IPS DF 6.9 (cell line): Measurements from ENCODE around the gene RAB11FIP3.
"Not testable (repeated sequence)": the region's sequence is repeated elsewhere in the genome, so short reads cannot be mapped to it uniquely, and the experiment has no call there.

Experiments
- DNase-seq: peaks from one replicate; pipeline ENCODE4 v3.0.0-alpha.2; 2013; ENCODE audit warnings: low read depth, low spot score
- H3K27ac ChIP-seq: one replicate; pipeline ENCODE4 v1.5.1; 2013; ENCODE audit warnings: low read length, control low read depth
- H3K27me3 ChIP-seq: 2 replicates; pipeline ENCODE4 v1.6.1; 2013; ENCODE audit warnings: mild to moderate bottlenecking, low read length; ENCODE audit not compliant: control insufficient read depth, insufficient read depth
- H3K36me3 ChIP-seq: 2 replicates; pipeline ENCODE4 v1.6.1; 2013; ENCODE audit warnings: low read length; ENCODE audit not compliant: control insufficient read depth, insufficient read depth
- H3K4me1 ChIP-seq: 2 replicates; pipeline ENCODE4 v1.6.1; 2013; ENCODE audit warnings: low read length; ENCODE audit not compliant: control insufficient read depth, insufficient read depth
- H3K4me3 ChIP-seq: 2 replicates; pipeline ENCODE4 v1.5.1; 2013; ENCODE audit warnings: mild to moderate bottlenecking, low read length
- H3K9me3 ChIP-seq: 2 replicates; pipeline ENCODE4 v1.6.1; 2013; ENCODE audit warnings: low read length, inconsistent platforms; ENCODE audit not compliant: control insufficient read depth, insufficient read depth
- WGBS: extraction: QIAGEN DNeasy Blood & Tissue Kit; methylation state at CpG from one replicate; pipeline ENCODE4 v1.1.7; 2013; ENCODE audit warnings: mixed read lengths, missing lambda C conversion rate; ENCODE audit not compliant: insufficient read length, insufficient coverage; 5-methylcytosine and 5-hydroxymethylcytosine counted together

The RAB11FIP3 gene

GRCh38 chr16:425082-425718 is at the start of gene RAB11FIP3:
Gene RAB11FIP3 (plus strand): TSS chr16:425649. CDS start chr16:426007, 358 bp downstream.
- peaks cover 15% of the 10 kb centered on the region for H3K27me3 ChIP-seq
- WGBS, result no CpG with 5 or more reads among the region's 77 CpGs
- H3K4me3 ChIP-seq, result peak within 1 kb of the TSS; percentile 59
- no peaks in the 10 kb centered on the region for H3K9me3 ChIP-seq
- H3K27ac ChIP-seq, result no peak within 1 kb of the TSS
- no peaks in the 10 kb centered on the region for H3K36me3 ChIP-seq
- H3K4me1 ChIP-seq, result no peaks in the 10 kb centered on the region
- DNase-seq, result no peak

- peaks cover 9% of the 10 kb centered on the region for H3K4me1 ChIP-seq
- H3K27me3 ChIP-seq, result no peaks in the 10 kb centered on the region
- no peak for DNase-seq
- no peak overlapping the region for H3K4me3 ChIP-seq
- no peak overlapping the region for H3K27ac ChIP-seq
- no peaks in the 10 kb centered on the region for H3K9me3 ChIP-seq
- no CpG with 5 or more reads among the region's 44 CpGs for WGBS
- peaks cover 48% of the 10 kb centered on the region for H3K36me3 ChIP-seq
These were observed 49.3 kb upstream of the RAB11FIP3 start for GRCh38 chr16:375927-376816.

- Histone ChIP-seq H3K36me3 (peaks cover 44% of the 10 kb centered on the region), H3K9me3 (no peaks in the 10 kb centered on the region), H3K27me3 (no peaks in the 10 kb centered on the region), H3K27ac (no peak overlapping the region), H3K4me3 (no peak overlapping the region), H3K4me1 (peaks cover 9% of the 10 kb centered on the region)
- no CpG with 5 or more reads among the region's 26 CpGs for WGBS
- DNase-seq, result no peak
These were observed 48.5 kb upstream of the RAB11FIP3 start for GRCh38 chr16:376817-377418.

GRCh38 chr16:377419-377951 is 48.0 kb upstream of the RAB11FIP3 start:
- WGBS, result no CpG with 5 or more reads among the region's 42 CpGs
- Histone ChIP-seq H3K9me3 (no peaks in the 10 kb centered on the region), H3K36me3 (peaks cover 39% of the 10 kb centered on the region), H3K4me3 (no peak overlapping the region), H3K27me3 (no peaks in the 10 kb centered on the region), H3K4me1 (peaks cover 9% of the 10 kb centered on the region), H3K27ac (no peak overlapping the region)
- no peak for DNase-seq

- H3K36me3 ChIP-seq, result peaks cover 37% of the 10 kb centered on the region
- no CpG with 5 or more reads among the region's 36 CpGs for WGBS
- H3K4me3 ChIP-seq, DNase-seq, H3K27ac ChIP-seq, H3K9me3 ChIP-seq, H3K4me1 ChIP-seq, H3K27me3 ChIP-seq: not testable (repeated sequence)
These were observed 47.2 kb upstream of the RAB11FIP3 start for GRCh38 chr16:378113-378820.

GRCh38 chr16:378821-379182 is 46.6 kb upstream of the RAB11FIP3 start:
- Histone ChIP-seq H3K4me1 (peaks cover 9% of the 10 kb centered on the region), H3K9me3 (no peaks in the 10 kb centered on the region), H3K4me3 (no peak overlapping the region), H3K27ac (no peak overlapping the region), H3K36me3 (peaks cover 34% of the 10 kb centered on the region), H3K27me3 (no peaks in the 10 kb centered on the region)
- DNase-seq, result no peak
- WGBS, result no CpG with 5 or more reads among the region's 14 CpGs

GRCh38 chr16:379183-379960 is 46.1 kb upstream of the RAB11FIP3 start:
- DNase-seq, result no peak
- Histone ChIP-seq H3K4me1 (peaks cover 14% of the 10 kb centered on the region), H3K36me3 (peaks cover 28% of the 10 kb centered on the region), H3K9me3 (no peaks in the 10 kb centered on the region), H3K27me3 (no peaks in the 10 kb centered on the region), H3K4me3 (no peak overlapping the region), H3K27ac (no peak overlapping the region)
- WGBS, result no CpG with 5 or more reads among the region's 16 CpGs

- H3K27ac ChIP-seq, result no peak overlapping the region
- H3K9me3 ChIP-seq, result no peaks in the 10 kb centered on the region
- H3K27me3 ChIP-seq, result no peaks in the 10 kb centered on the region
- H3K4me1 ChIP-seq, result peaks cover 14% of the 10 kb centered on the region
- H3K4me3 ChIP-seq, result peak overlapping the region; percentile 89; the same call in 1 of the 2 replicates
- H3K36me3 ChIP-seq, result peaks cover 21% of the 10 kb centered on the region
- DNase-seq, result no peak
- WGBS, result no CpG with 5 or more reads among the region's 27 CpGs
These were observed 45.3 kb upstream of the RAB11FIP3 start for GRCh38 chr16:379961-380761.

- H3K9me3 ChIP-seq, result no peaks in the 10 kb centered on the region
- H3K4me3 ChIP-seq, result peak overlapping the region; percentile 89
- H3K36me3 ChIP-seq, result peaks cover 19% of the 10 kb centered on the region
- no peak for DNase-seq
- no peak overlapping the region for H3K27ac ChIP-seq
- WGBS, result no CpG with 5 or more reads among the region's 12 CpGs
- H3K27me3 ChIP-seq, result no peaks in the 10 kb centered on the region
- peaks cover 14% of the 10 kb centered on the region for H3K4me1 ChIP-seq
These were observed 44.8 kb upstream of the RAB11FIP3 start for GRCh38 chr16:380762-381011.
